Measurements from ENCODE around the gene TFF1.
A peak's percentile ranks its signal among the peaks of the same experiment; 100 is the strongest.

Gene TFF1

GRCh38 chr21:42379426-42380215 lies 13.3 kb upstream of the TFF1 start:
- TF ChIP-seq EZH2 (IDR thresholded peaks at IDR 0.05; ENCODE audit: borderline replicate concordance, low read length) (no peak), CTCF (IDR thresholded peaks at IDR 0.05; ENCODE audit: low read length) (no peak)
- H3K4me3 ChIP-seq (ENCODE audit: low read depth, low read length, poor library complexity, severe bottlenecking), result no peak overlapping the region
- peaks cover 10% of the 10 kb centered on the region; the same call in 1 of the 2 replicates for H3K9me3 ChIP-seq (ENCODE audit: low read length)
- H2AFZ ChIP-seq (ENCODE audit: low read length), result no peak overlapping the region
- no peak overlapping the region for H3K27ac ChIP-seq (ENCODE audit: low read depth, low read length, poor library complexity, severe bottlenecking)
- H3K9me2 ChIP-seq (ENCODE audit: low read depth, low read length), result no peaks in the 10 kb centered on the region
- no peaks in the 10 kb centered on the region; the same call in 1 of the 2 replicates for H3K36me3 ChIP-seq (ENCODE audit: insufficient read depth, low read length)
- peaks cover 9% of the 10 kb centered on the region for H3K4me1 ChIP-seq (ENCODE audit: insufficient read depth, low read length, severe bottlenecking)
- H3K4me2 ChIP-seq (ENCODE audit: low read length), result peak overlapping the region; percentile 16; the same call in 1 of the 2 replicates
- no peaks in the 10 kb centered on the region for H3K79me2 ChIP-seq (ENCODE audit: insufficient read depth, low read length)
- no peak overlapping the region for H3K9ac ChIP-seq (ENCODE audit: low read length)
- peaks cover 26% of the 10 kb centered on the region; the same call in 1 of the 2 replicates for H3K27me3 ChIP-seq (ENCODE audit: insufficient read depth, low read length)
- H3F3A ChIP-seq (ENCODE audit: insufficient read depth, low read length), result no peaks in the 10 kb centered on the region
- H4K20me1 ChIP-seq (ENCODE audit: insufficient read depth, low read length), result no peaks in the 10 kb centered on the region

DNA sequence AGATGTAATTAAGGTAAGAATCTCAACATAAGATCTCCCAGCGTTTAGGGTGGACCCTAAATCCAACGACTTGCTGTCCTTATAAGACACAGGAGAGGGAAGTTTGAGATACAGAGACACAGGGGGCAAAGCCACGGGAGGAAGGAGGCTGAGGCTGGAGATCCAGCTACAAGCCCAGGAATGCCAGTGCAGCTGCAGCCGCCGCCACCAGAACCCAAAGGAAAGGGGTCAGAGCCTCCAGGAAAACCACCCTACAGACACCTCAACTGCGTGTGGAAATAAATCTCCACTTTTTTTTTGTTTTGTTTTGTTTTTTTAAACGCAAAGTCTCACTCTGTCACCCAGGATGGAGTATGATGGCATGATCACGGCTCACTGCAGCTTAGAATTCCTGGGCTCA lies 12.1 kb upstream of the TFF1 start:
- Histone ChIP-seq H3F3A (ENCODE audit: insufficient read depth, low read length) (no peaks in the 10 kb centered on the region), H3K9ac (ENCODE audit: low read length) (no peak overlapping the region), H3K4me2 (ENCODE audit: low read length) (no peak overlapping the region), H3K9me3 (ENCODE audit: low read length) (peaks cover 10% of the 10 kb centered on the region; the same call in 1 of the 2 replicates), H2AFZ (ENCODE audit: low read length) (no peak overlapping the region), H3K27me3 (ENCODE audit: insufficient read depth, low read length) (peaks cover 26% of the 10 kb centered on the region; the same call in 1 of the 2 replicates), H3K4me3 (ENCODE audit: low read depth, low read length, poor library complexity, severe bottlenecking) (no peak overlapping the region), H3K4me1 (ENCODE audit: insufficient read depth, low read length, severe bottlenecking) (peaks cover 9% of the 10 kb centered on the region), H3K36me3 (ENCODE audit: insufficient read depth, low read length) (no peaks in the 10 kb centered on the region; the same call in 1 of the 2 replicates), H4K20me1 (ENCODE audit: insufficient read depth, low read length) (no peaks in the 10 kb centered on the region), H3K9me2 (ENCODE audit: low read depth, low read length) (no peaks in the 10 kb centered on the region), H3K79me2 (ENCODE audit: insufficient read depth, low read length) (no peaks in the 10 kb centered on the region), H3K27ac (ENCODE audit: low read depth, low read length, poor library complexity, severe bottlenecking) (no peak overlapping the region)
- no peak for TF ChIP-seq EZH2 (IDR thresholded peaks at IDR 0.05; ENCODE audit: borderline replicate concordance, low read length)
- no peak for TF ChIP-seq CTCF (IDR thresholded peaks at IDR 0.05; ENCODE audit: low read length)

DNA sequence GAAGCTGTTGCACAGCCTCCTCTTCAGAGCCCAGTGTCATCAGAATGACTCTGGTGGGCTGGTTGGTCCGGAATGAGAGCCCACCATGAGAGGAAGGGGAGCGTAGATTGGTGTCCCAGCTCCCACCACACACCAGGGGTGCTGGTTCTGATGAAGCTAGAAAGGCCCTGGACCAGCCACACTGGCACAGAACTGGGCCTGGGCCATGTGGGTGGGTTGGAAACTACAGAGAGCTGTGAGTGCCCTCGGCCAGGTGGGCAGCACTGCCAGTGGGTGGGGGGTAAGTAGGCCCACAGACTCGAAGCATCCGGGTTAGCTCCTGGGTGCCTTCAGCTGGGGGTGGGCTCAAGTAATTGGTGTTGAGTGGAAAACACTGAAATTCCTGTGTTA lies 11.6 kb upstream of the TFF1 start:
- Histone ChIP-seq H3K4me3 (ENCODE audit: low read depth, low read length, poor library complexity, severe bottlenecking) (no peak overlapping the region), H3K27me3 (ENCODE audit: insufficient read depth, low read length) (peaks cover 26% of the 10 kb centered on the region; the same call in 1 of the 2 replicates), H3K36me3 (ENCODE audit: insufficient read depth, low read length) (no peaks in the 10 kb centered on the region; the same call in 1 of the 2 replicates), H3K4me1 (ENCODE audit: insufficient read depth, low read length, severe bottlenecking) (peaks cover 9% of the 10 kb centered on the region), H3K9ac (ENCODE audit: low read length) (no peak overlapping the region), H2AFZ (ENCODE audit: low read length) (no peak overlapping the region), H3K9me2 (ENCODE audit: low read depth, low read length) (no peaks in the 10 kb centered on the region), H3K27ac (ENCODE audit: low read depth, low read length, poor library complexity, severe bottlenecking) (no peak overlapping the region), H4K20me1 (ENCODE audit: insufficient read depth, low read length) (no peaks in the 10 kb centered on the region), H3K9me3 (ENCODE audit: low read length) (peaks cover 10% of the 10 kb centered on the region; the same call in 1 of the 2 replicates), H3K79me2 (ENCODE audit: insufficient read depth, low read length) (no peaks in the 10 kb centered on the region), H3F3A (ENCODE audit: insufficient read depth, low read length) (no peaks in the 10 kb centered on the region), H3K4me2 (ENCODE audit: low read length) (no peak overlapping the region)
- TF ChIP-seq EZH2 (IDR thresholded peaks at IDR 0.05; ENCODE audit: borderline replicate concordance, low read length) (no peak), CTCF (IDR thresholded peaks at IDR 0.05; ENCODE audit: low read length) (no peak)

All from OCI-LY1 (cell line).